ENCODE results near the gene DENND1A.

DENND1A gene

GRCh38 chr9:123812984-123813383 is 116.9 kb downstream of the DENND1A start:
- no peak for DNase-seq

- DNase-seq = no peak
These were observed 122.7 kb downstream of the DENND1A start for GRCh38 chr9:123807251-123807650.

GRCh38 chr9:123806829-123807228 is 123.1 kb downstream of the DENND1A start:
- DNase-seq = no peak

- DNase-seq = no peak
These were observed 131.7 kb downstream of the DENND1A start for GRCh38 chr9:123798195-123798594.

GRCh38 chr9:123796618-123797484 is 133.1 kb downstream of the DENND1A start:
- DNase-seq = no peak

- no peak for DNase-seq
These were observed 133.8 kb downstream of the DENND1A start for GRCh38 chr9:123796094-123796493.

- no peak for DNase-seq
These were observed 134.6 kb downstream of the DENND1A start for GRCh38 chr9:123795336-123795735.

- no peak for DNase-seq
These were observed 137.4 kb downstream of the DENND1A start for GRCh38 chr9:123792501-123792900.

GRCh38 chr9:123789554-123790292 is 140.2 kb downstream of the DENND1A start:
- DNase-seq = no peak

- DNase-seq = no peak
These were observed 142.5 kb downstream of the DENND1A start for GRCh38 chr9:123787416-123787815.

- DNase-seq = no peak
These were observed 145.4 kb downstream of the DENND1A start for GRCh38 chr9:123784518-123784917.

GRCh38 chr9:123778232-123778902 is 151.6 kb downstream of the DENND1A start:
- DNase-seq = no peak

GRCh38 chr9:123776708-123777537 is 153.0 kb downstream of the DENND1A start:
- no peak for DNase-seq

- no peak for DNase-seq
These were observed 154.3 kb downstream of the DENND1A start for GRCh38 chr9:123775289-123776284.

- no peak for DNase-seq
These were observed 156.1 kb downstream of the DENND1A start for GRCh38 chr9:123773783-123774182.

GRCh38 chr9:123772967-123773366 is 157.0 kb downstream of the DENND1A start:
- DNase-seq = no peak

GRCh38 chr9:123772374-123772773 is 157.6 kb downstream of the DENND1A start:
- no peak for DNase-seq

- DNase-seq = no peak
These were observed 158.2 kb downstream of the DENND1A start for GRCh38 chr9:123771690-123772089.

- no peak for DNase-seq
These were observed 160.2 kb downstream of the DENND1A start for GRCh38 chr9:123769719-123770118.

GRCh38 chr9:123763910-123764588 is 165.9 kb downstream of the DENND1A start:
- no peak for DNase-seq
